Chondrocyte (in vitro differentiated cells): Measurements from ENCODE around the gene DIP2C. TPM values are rescaled to one million over a fixed set of nuclear protein-coding genes. Genes with fewer than 3 reads are reported as not detected.
"Not testable (repeated sequence)": the region's sequence is repeated elsewhere in the genome, so short reads cannot be mapped to it uniquely, and the experiment has no call there.

Experiments used
- DNase-seq: peaks from one replicate; pipeline ENCODE4 v3.0.0; 2021; ENCODE audit warnings: mixed read lengths, low spot score
- H3K27ac Mint-ChIP-seq: one replicate; pipeline ENCODE4 v1.8.0; 2021; ENCODE audit warnings: mild to moderate bottlenecking, moderate library complexity, mixed read lengths; ENCODE audit not compliant: unreplicated experiment
- H3K27me3 Mint-ChIP-seq: 2 replicates; pipeline ENCODE4 v1.8.0; 2021; ENCODE audit warnings: low read depth, mixed read lengths
- H3K36me3 Mint-ChIP-seq: 2 replicates; pipeline ENCODE4 v1.8.0; 2021; ENCODE audit warnings: low read depth, mixed read lengths
- H3K4me1 Mint-ChIP-seq: 2 replicates; pipeline ENCODE4 v1.8.0; 2021; ENCODE audit warnings: low read depth, mild to moderate bottlenecking, mixed read lengths
- H3K4me3 Mint-ChIP-seq: one replicate; pipeline ENCODE4 v1.8.0; 2021; ENCODE audit warnings: mild to moderate bottlenecking, moderate library complexity, mixed read lengths; ENCODE audit not compliant: unreplicated experiment
- H3K9me3 Mint-ChIP-seq: 2 replicates; pipeline ENCODE4 v1.8.0; 2021; ENCODE audit warnings: low read depth, mixed read lengths
- CTCF ChIP-seq: fragments of 200-600 bp; sonication (generic); IDR thresholded peaks from 2 replicates; pipeline ENCODE4 v1.5.0; 2021; ENCODE audit warnings: antibody characterized with exemption, mild to moderate bottlenecking, moderate library complexity
- total RNA-seq: library from RNA; stranded (reverse); gene quantifications from 3 replicates; pipeline ENCODE4 v1.2.1, GENCODE V29; 2021

DIP2C gene
- total RNA-seq, 1 donor from 2014 or later = 47.9 TPM

GRCh38 chr10:586151-586550, 103.3 kb downstream of the DIP2C start:
- Mint-ChIP-seq H3K9me3 (no peaks in the 10 kb centered on the region), H3K36me3 (no peaks in the 10 kb centered on the region), H3K27me3 (no peaks in the 10 kb centered on the region), H3K4me1 (peaks cover 32% of the 10 kb centered on the region), H3K27ac (no peak overlapping the region), H3K4me3 (no peak overlapping the region)
- no peak for TF ChIP-seq CTCF
- DNase-seq = no peak

GRCh38 chr10:585502-585901, 104.0 kb downstream of the DIP2C start:
- H3K4me1 Mint-ChIP-seq = peaks cover 39% of the 10 kb centered on the region
- H3K27me3 Mint-ChIP-seq = no peaks in the 10 kb centered on the region
- H3K36me3 Mint-ChIP-seq = no peaks in the 10 kb centered on the region
- no peak for TF ChIP-seq CTCF
- H3K9me3 Mint-ChIP-seq = no peaks in the 10 kb centered on the region
- no peak for DNase-seq
- H3K4me3 Mint-ChIP-seq = no peak overlapping the region
- no peak overlapping the region for H3K27ac Mint-ChIP-seq

GRCh38 chr10:584497-585290, 104.8 kb downstream of the DIP2C start:
- H3K27me3 Mint-ChIP-seq, H3K27ac Mint-ChIP-seq, H3K4me3 Mint-ChIP-seq, H3K9me3 Mint-ChIP-seq, DNase-seq, H3K36me3 Mint-ChIP-seq: not testable (repeated sequence)
- H3K4me1 Mint-ChIP-seq = peaks cover 39% of the 10 kb centered on the region

GRCh38 chr10:583433-583832, 106.0 kb downstream of the DIP2C start:
- H3K9me3 Mint-ChIP-seq = no peaks in the 10 kb centered on the region

GRCh38 chr10:581776-582330, 107.6 kb downstream of the DIP2C start:
- TF ChIP-seq CTCF = no peak
- Mint-ChIP-seq H3K27ac (no peak overlapping the region), H3K4me3 (no peak overlapping the region), H3K4me1 (peaks cover 28% of the 10 kb centered on the region), H3K36me3 (no peaks in the 10 kb centered on the region), H3K27me3 (no peaks in the 10 kb centered on the region), H3K9me3 (no peaks in the 10 kb centered on the region)
- no peak for DNase-seq

More at GRCh38 chr10:583433-583832, 106.0 kb downstream of the DIP2C start:
- Mint-ChIP-seq H3K27ac (no peak overlapping the region), H3K4me1 (peaks cover 33% of the 10 kb centered on the region), H3K4me3 (no peak overlapping the region), H3K27me3 (no peaks in the 10 kb centered on the region), H3K36me3 (no peaks in the 10 kb centered on the region)
- TF ChIP-seq CTCF = no peak
- no peak for DNase-seq
